22Rv1 (cell line): ENCODE measurements around the gene RNF41.
A peak's percentile ranks its signal among the peaks of the same experiment; 100 is the strongest.

Experiments used
- H3K27ac ChIP-seq: fragments of 450-650 bp; 2 replicates; pipeline ENCODE4 v1.5.1; 2017
- ZFX ChIP-seq: fragments of 450-650 bp; IDR thresholded peaks from 2 replicates; pipeline ENCODE4 v1.6.1; 2017; ENCODE audit warnings: antibody characterized with exemption, borderline replicate concordance
- TF ChIP-seq, protein P1 (sequence below): fragments of 450-650 bp; IDR thresholded peaks from 2 replicates; pipeline ENCODE4 v1.5.1; 2017; ENCODE audit warnings: mild to moderate bottlenecking

Gene RNF41

GRCh38 chr12:56260921-56261320 lies 39.2 kb upstream of the RNF41 start:
- 0 out of 2 replicates have a peak overlapping the region, but pooled peaks have one; percentile 10 for H3K27ac ChIP-seq
- TF ChIP-seq, protein P1, sequence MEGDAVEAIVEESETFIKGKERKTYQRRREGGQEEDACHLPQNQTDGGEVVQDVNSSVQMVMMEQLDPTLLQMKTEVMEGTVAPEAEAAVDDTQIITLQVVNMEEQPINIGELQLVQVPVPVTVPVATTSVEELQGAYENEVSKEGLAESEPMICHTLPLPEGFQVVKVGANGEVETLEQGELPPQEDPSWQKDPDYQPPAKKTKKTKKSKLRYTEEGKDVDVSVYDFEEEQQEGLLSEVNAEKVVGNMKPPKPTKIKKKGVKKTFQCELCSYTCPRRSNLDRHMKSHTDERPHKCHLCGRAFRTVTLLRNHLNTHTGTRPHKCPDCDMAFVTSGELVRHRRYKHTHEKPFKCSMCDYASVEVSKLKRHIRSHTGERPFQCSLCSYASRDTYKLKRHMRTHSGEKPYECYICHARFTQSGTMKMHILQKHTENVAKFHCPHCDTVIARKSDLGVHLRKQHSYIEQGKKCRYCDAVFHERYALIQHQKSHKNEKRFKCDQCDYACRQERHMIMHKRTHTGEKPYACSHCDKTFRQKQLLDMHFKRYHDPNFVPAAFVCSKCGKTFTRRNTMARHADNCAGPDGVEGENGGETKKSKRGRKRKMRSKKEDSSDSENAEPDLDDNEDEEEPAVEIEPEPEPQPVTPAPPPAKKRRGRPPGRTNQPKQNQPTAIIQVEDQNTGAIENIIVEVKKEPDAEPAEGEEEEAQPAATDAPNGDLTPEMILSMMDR: no peak
- TF ChIP-seq ZFX: no peak

DNA sequence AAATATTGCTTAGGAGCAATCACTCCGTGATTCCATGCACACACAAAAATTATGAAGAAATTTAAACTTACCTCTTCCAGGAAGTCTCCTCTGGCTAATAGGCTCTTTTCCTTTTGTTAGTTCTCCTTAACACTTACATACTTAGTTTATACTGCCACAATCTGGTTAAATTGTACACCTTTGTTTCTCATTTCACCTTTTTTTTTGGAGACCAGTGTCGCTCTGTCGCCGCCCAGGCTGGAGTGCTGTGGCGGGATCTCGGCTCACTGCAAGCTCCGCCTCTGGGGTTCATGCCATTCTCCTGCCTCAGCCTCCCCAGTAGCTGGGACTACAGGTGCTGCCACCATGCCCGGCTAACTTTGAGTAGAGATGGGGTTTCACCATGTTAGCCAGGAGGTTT lies 38.7 kb upstream of the RNF41 start:
- TF ChIP-seq ZFX: no peak
- TF ChIP-seq, protein P1: no peak
- no peak overlapping the region for H3K27ac ChIP-seq

- H3K27ac ChIP-seq: peak overlapping the region; percentile 81
- TF ChIP-seq ZFX: no peak
- TF ChIP-seq, protein P1: no peak
These were observed 37.1 kb upstream of the RNF41 start for GRCh38 chr12:56258820-56259183.

GRCh38 chr12:56258068-56258819 lies 36.5 kb upstream of the RNF41 start, which contains the start of gene ANKRD52:
TSS of gene ANKRD52 (minus strand) at chr12:56258384. CDS start at chr12:56258269, 115 bp downstream.
- TF ChIP-seq ZFX: 0 out of 2 replicates have a peak, but pooled peaks have one; percentile 59
- TF ChIP-seq, protein P1: peak; percentile 99
- peak within 1 kb of the TSS; percentile 81 for H3K27ac ChIP-seq

- TF ChIP-seq, protein P1: no peak
- no peak for TF ChIP-seq ZFX
- peak overlapping the region; percentile 81 for H3K27ac ChIP-seq
These were observed 35.9 kb upstream of the RNF41 start for GRCh38 chr12:56257491-56258067.

GRCh38 chr12:56257071-56257470 lies 35.3 kb upstream of the RNF41 start:
- TF ChIP-seq, protein P1: no peak
- no peak for TF ChIP-seq ZFX
- H3K27ac ChIP-seq: peak overlapping the region; percentile 81
